DOHH2 (cell line): ENCODE data around the gene IRF2.

Experiments used
- H3F3A ChIP-seq: fragments of 200-600 bp; sonication (generic), shearing (Covaris generic); 2 replicates; pipeline ENCODE4 v1.6.0; 2016; ENCODE audit warnings: antibody characterized with exemption, mild to moderate bottlenecking; ENCODE audit not compliant: control insufficient read depth, insufficient read depth
- H3K27ac ChIP-seq: fragments of 200-600 bp; sonication (generic); 2 replicates; pipeline ENCODE4 v1.5.1; 2014; ENCODE audit warnings: low read depth, mild to moderate bottlenecking, low read length, moderate library complexity
- H3K27me3 ChIP-seq: fragments of 200-600 bp; sonication (generic); 2 replicates; pipeline ENCODE4 v1.6.1; 2014; ENCODE audit warnings: mild to moderate bottlenecking, low read length, mixed read lengths; ENCODE audit not compliant: control insufficient read depth
- H3K36me3 ChIP-seq: fragments of 200-600 bp; sonication (generic); 2 replicates; pipeline ENCODE4 v1.6.1; 2014; ENCODE audit warnings: mild to moderate bottlenecking, low read length, moderate library complexity, mixed read lengths; ENCODE audit not compliant: control insufficient read depth
- H3K4me1 ChIP-seq: fragments of 200-600 bp; sonication (generic); 2 replicates; pipeline ENCODE4 v1.6.1; 2014; ENCODE audit warnings: mild to moderate bottlenecking, low read length, mixed read lengths; ENCODE audit not compliant: control insufficient read depth
- H3K4me2 ChIP-seq: fragments of 200-600 bp; sonication (generic); 2 replicates; pipeline ENCODE4 v1.6.0; 2014; ENCODE audit warnings: mild to moderate bottlenecking, low read length, moderate library complexity
- H3K4me3 ChIP-seq: fragments of 200-600 bp; sonication (generic); 2 replicates; pipeline ENCODE4 v1.5.1; 2014; ENCODE audit warnings: mild to moderate bottlenecking, low read length, mixed read lengths
- H3K79me2 ChIP-seq: fragments of 200-600 bp; sonication (generic); 2 replicates; pipeline ENCODE4 v1.6.1; 2014; ENCODE audit warnings: mild to moderate bottlenecking, low read length, mixed read lengths; ENCODE audit not compliant: control insufficient read depth
- H3K9me2 ChIP-seq: fragments of 200-600 bp; sonication (generic); replicated peaks from 2 replicates; pipeline ENCODE4 v1.6.1; 2014; ENCODE audit warnings: mild to moderate bottlenecking, low read length, mixed read lengths; ENCODE audit not compliant: control insufficient read depth
- H3K9me3 ChIP-seq: fragments of 200-600 bp; sonication (generic); 2 replicates; pipeline ENCODE4 v1.6.1; 2014; ENCODE audit warnings: antibody characterized with exemption, low read length, mixed read lengths; ENCODE audit not compliant: control insufficient read depth, insufficient read depth
- H4K20me1 ChIP-seq: fragments of 200-600 bp; sonication (generic); 2 replicates; pipeline ENCODE4 v1.6.0; 2014; ENCODE audit warnings: low read depth, mild to moderate bottlenecking, antibody characterized with exemption, low read length, moderate library complexity; ENCODE audit not compliant: control insufficient read depth, insufficient read depth
- EZH2phosphoT487 ChIP-seq: fragments of 200-600 bp; sonication (generic); IDR thresholded peaks from 2 replicates; pipeline ENCODE4 v1.6.1; 2017; ENCODE audit warnings: borderline replicate concordance, mild to moderate bottlenecking, antibody characterized with exemption, low read length, moderate library complexity, mixed read lengths
- TF ChIP-seq, protein P1 (sequence below): fragments of 200-600 bp; sonication (generic); IDR thresholded peaks from one replicate; pipeline ENCODE4 v1.5.1; 2014; ENCODE audit warnings: antibody characterized with exemption, mild to moderate bottlenecking, low read depth, low read length; ENCODE audit not compliant: poor library complexity, severe bottlenecking

Gene IRF2

DNA sequence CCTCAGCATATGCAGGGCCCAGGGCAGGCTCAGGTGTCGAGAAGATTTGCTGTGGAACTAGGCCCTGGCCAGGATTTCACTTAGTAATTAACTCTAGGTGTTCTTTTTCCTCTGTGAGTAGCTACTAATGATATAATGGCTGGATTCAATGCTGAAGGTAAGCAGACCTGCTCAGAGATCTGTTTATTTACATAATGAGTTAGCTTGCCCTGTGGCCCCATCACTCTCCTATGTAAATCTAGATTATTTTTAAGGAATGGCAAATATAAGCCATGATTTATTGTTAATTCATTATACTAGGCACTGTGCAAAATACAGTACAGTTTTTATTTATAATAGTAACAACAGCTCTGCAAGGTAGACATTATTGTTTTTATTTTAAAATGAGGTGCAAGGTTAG lies 117.2 kb downstream of the IRF2 start:
- no peaks in the 10 kb centered on the region for H3K36me3 ChIP-seq
- H3K79me2 ChIP-seq: no peaks in the 10 kb centered on the region
- TF ChIP-seq, protein P1, sequence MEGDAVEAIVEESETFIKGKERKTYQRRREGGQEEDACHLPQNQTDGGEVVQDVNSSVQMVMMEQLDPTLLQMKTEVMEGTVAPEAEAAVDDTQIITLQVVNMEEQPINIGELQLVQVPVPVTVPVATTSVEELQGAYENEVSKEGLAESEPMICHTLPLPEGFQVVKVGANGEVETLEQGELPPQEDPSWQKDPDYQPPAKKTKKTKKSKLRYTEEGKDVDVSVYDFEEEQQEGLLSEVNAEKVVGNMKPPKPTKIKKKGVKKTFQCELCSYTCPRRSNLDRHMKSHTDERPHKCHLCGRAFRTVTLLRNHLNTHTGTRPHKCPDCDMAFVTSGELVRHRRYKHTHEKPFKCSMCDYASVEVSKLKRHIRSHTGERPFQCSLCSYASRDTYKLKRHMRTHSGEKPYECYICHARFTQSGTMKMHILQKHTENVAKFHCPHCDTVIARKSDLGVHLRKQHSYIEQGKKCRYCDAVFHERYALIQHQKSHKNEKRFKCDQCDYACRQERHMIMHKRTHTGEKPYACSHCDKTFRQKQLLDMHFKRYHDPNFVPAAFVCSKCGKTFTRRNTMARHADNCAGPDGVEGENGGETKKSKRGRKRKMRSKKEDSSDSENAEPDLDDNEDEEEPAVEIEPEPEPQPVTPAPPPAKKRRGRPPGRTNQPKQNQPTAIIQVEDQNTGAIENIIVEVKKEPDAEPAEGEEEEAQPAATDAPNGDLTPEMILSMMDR: no peak
- no peak for TF ChIP-seq EZH2phosphoT487
- H3K27me3 ChIP-seq: peaks cover 35% of the 10 kb centered on the region
- H3K27ac ChIP-seq: no peak overlapping the region
- no peaks in the 10 kb centered on the region; the same call in 1 of the 2 replicates for H3F3A ChIP-seq
- no peaks in the 10 kb centered on the region for H3K9me3 ChIP-seq
- H3K4me1 ChIP-seq: peaks cover 22% of the 10 kb centered on the region
- H3K4me3 ChIP-seq: no peak overlapping the region
- H3K9me2 ChIP-seq: no peaks in the 10 kb centered on the region
- no peaks in the 10 kb centered on the region for H4K20me1 ChIP-seq
- no peak overlapping the region for H3K4me2 ChIP-seq

DNA sequence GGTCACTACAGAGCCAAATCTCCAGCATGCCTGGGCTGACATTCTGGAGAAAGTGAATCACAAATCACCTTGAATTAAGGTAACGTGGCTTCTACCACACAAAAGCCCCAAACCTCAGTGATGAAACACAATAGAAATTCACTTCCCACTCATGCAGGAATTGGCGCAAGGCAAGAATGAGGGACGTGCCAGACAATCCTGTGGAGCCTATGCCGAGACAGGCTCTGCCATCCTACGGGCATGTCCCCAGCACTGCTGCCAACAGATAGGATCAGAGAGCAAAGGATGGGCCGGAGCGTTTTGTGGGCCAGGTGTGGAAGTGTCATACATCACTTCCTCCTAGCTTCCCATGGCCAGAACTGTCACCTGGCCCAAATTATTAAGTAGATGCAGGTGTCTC lies 118.0 kb downstream of the IRF2 start:
- Histone ChIP-seq H3K27ac (no peak overlapping the region), H3K79me2 (no peaks in the 10 kb centered on the region), H3K9me2 (no peaks in the 10 kb centered on the region), H3K9me3 (no peaks in the 10 kb centered on the region), H3K36me3 (no peaks in the 10 kb centered on the region), H3K4me3 (no peak overlapping the region), H3K4me2 (no peak overlapping the region), H3K27me3 (peaks cover 36% of the 10 kb centered on the region), H3K4me1 (peaks cover 22% of the 10 kb centered on the region), H4K20me1 (no peaks in the 10 kb centered on the region), H3F3A (no peaks in the 10 kb centered on the region; the same call in 1 of the 2 replicates)
- TF ChIP-seq, protein P1: no peak
- TF ChIP-seq EZH2phosphoT487: no peak

DNA sequence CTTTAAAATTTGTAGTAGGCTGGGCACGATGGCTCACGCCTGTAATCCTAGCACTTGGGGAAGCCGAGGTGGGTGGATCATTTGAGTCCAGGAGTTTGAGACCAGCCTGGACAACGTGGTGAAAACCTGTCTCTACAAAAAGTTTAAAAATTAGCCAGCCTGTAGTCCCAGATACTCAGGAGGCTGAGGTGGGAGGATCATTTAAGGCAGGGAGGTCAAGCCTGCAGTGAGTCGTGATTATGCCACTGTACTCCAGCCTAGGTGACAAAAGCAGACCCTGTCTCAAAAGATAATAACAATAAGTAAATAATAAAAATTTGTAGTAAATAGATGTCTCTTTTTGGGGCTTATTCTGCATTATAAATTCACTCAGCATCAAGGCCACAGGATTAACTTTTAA lies 118.5 kb downstream of the IRF2 start:
- no peaks in the 10 kb centered on the region for H3K79me2 ChIP-seq
- no peak overlapping the region for H3K4me3 ChIP-seq
- H3K27me3 ChIP-seq: peaks cover 40% of the 10 kb centered on the region
- H3K36me3 ChIP-seq: no peaks in the 10 kb centered on the region
- H4K20me1 ChIP-seq: no peaks in the 10 kb centered on the region
- peaks cover 22% of the 10 kb centered on the region for H3K4me1 ChIP-seq
- no peaks in the 10 kb centered on the region; the same call in 1 of the 2 replicates for H3F3A ChIP-seq
- TF ChIP-seq, protein P1: no peak
- TF ChIP-seq EZH2phosphoT487: no peak
- no peak overlapping the region for H3K4me2 ChIP-seq
- no peaks in the 10 kb centered on the region for H3K9me2 ChIP-seq
- H3K9me3 ChIP-seq: no peaks in the 10 kb centered on the region
- no peak overlapping the region for H3K27ac ChIP-seq
